Hippocampal formation (tissue), 2 donors: ENCODE data around the gene ABAT.
"Not testable (repeated sequence)": the region's sequence is repeated elsewhere in the genome, so short reads cannot be mapped to it uniquely, and the experiment has no call there.

Experiments used
- DNase-seq, 2 donors: peaks; one replicate each; lab custom pipeline; 2025; lab: John Stamatoyannopoulos, UW

Gene ABAT

DNA sequence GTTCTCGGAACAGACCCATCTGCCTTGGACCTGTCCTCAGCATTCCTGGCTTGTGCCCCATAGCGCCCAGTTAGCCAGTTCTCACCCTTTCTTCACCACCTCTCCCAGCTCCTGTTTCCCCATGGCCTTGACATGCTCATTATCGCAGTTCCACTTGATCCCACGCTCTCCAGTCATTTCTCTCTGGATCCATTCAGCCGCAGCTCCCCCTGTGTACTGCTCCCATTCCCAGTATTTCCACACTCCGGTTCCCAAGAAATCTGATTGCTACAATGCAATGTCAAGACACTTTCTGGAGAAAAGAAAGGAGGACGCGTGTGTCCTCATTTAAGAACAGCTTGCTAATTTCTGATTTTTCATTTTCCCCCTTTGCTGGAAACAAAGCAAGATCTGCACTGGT lies 67.7 kb downstream of the ABAT start:
- DNase-seq, result no peak

DNA sequence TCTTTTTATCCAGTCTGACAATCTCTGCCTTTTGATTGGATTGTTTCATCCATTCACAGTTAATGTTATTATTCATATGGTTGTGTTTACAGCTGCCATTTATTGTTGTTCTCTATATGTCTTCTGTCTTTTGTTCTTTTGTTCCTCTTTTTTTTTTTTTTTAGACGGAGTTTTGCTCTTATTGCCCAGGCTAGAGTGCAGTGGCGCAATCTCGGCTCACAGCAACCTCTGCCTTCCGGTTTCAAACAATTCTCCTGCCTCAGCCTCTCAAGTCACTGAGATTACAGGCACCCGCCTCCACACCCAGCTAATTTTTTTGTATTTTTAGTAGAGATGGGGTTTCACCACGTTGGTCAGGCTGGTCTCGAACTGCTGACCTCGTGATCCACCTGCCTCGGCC lies 74.5 kb downstream of the ABAT start:
- DNase-seq, result not testable (repeated sequence)

DNA sequence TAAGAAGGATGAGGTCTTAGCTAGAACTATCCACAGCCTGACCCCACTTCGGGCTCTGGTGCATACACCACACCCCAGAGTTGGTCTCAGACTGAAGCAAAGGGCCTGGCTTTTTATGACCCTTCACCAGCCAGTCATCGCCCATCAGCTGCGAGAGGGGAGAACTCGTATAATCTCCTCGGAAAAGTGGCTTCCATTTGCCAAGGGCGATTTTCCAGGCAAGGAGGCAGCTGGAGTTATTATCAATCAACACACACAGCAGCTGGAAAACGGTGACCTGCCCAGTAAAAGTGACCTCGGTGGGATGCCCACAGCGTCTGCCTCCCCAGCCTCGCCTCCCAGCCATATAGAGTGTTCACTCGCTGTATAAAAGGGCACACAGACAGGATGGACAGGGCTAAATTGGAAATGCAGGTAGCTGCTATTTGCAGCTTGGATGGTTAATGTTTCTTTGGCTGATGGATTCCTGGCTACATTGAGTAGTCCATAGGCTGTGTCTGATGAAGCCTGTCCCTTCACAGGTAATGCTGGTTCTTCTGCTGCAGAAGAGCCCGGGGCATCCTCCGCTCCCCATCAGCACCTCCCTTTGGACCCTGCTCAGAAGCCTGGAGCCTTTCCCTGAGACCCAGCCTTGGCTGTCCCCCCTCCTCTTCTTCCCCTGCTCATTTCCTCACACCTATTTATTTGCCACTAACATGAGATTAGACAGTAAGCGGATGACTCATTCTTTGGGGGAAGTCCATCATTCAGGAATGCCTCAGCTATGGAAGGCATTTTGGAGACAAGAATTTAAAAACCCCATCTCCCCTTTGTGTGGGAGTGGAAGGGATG lies 77.3 kb downstream of the ABAT start:
- DNase-seq, result no peak

- DNase-seq, result no peak
Measured at GRCh38 chr16:8752706-8753105, 78.3 kb downstream of the ABAT start.

- DNase-seq, result no peak
Measured at GRCh38 chr16:8753416-8754054, 79.1 kb downstream of the ABAT start.

DNA sequence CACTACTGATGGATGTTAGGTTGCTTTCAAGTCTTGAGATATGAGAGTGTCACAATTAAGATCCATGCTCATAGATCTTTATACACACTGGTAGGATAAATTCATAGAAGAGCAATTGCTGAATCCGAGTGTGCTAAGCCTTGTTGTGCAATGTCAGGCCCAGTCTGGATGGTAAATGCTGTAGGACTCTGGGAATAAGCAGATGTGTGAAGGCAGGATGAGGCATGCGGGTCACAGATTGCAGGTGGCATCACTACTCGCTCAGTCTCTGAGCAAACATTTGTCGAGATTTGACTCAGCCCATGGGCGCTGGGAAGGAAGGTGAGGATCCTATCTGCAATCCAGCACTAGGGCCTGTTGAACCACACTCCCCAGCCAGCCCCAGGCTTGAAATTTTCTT lies 82.3 kb downstream of the ABAT start:
- DNase-seq, result no peak

DNA sequence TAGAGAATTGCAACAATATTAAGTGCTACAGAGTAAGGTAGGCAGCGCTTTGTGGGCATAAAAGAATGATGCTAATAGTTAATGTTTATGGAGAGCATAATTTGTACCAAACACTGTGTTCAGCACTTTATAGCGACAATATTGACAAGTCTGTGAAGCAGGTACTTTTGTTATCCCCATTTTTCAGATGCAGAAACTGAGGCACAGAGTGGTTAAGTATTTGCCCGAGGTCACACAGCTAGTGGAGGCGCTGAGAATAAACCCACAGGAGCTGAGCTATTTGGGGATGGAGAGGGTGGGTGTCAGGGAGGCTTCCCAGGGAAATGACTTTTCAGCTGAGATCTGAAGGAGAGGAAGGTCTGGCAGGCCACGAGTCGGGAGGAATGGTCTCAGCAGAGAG lies 83.6 kb downstream of the ABAT start:
- no peak for DNase-seq

DNA sequence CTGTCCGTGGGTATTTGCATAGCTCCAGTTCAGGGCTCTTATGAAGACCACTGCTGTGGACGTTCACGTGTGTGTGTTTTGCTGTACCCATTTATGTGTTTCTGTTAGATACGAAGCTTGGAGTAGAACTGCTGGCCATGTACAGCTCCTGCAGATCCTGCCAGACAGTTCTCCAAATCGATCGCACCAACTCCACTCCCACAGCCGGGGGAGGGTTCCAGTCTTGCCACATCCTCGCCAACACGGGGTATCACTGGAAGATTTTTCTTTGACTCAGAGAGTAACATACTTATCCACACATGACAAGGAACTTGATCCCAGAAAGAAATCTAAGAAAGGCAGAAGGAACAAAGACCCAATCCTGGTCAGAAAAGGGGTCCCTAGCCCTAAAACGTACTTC lies 85.6 kb downstream of the ABAT start:
- no peak for DNase-seq

- no peak for DNase-seq
Measured at GRCh38 chr16:8761078-8761477, 86.7 kb downstream of the ABAT start.

DNA sequence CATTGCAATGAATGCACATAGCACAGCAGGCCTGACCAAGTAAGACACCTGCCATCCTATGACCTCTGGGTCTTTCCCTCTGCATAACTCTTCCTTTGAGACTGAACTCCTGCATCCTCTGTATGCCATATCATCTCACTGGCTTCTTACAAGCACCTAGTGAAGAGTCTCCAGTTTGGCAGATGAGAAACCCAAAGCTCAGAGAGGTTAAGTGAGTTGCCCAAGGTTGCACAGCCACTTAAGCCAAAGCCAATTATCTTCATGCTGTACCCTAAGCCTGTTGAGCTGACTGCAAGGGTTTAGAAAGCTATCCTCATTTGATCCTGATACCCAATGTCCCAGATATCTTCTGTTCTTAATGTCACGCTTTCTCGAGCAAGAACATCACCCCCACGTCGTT lies 87.8 kb downstream of the ABAT start:
- DNase-seq, result no peak

- DNase-seq, result no peak
Measured at GRCh38 chr16:8763083-8763482, 88.7 kb downstream of the ABAT start.

- no peak for DNase-seq
Measured at GRCh38 chr16:8763899-8764298, 89.5 kb downstream of the ABAT start.

DNA sequence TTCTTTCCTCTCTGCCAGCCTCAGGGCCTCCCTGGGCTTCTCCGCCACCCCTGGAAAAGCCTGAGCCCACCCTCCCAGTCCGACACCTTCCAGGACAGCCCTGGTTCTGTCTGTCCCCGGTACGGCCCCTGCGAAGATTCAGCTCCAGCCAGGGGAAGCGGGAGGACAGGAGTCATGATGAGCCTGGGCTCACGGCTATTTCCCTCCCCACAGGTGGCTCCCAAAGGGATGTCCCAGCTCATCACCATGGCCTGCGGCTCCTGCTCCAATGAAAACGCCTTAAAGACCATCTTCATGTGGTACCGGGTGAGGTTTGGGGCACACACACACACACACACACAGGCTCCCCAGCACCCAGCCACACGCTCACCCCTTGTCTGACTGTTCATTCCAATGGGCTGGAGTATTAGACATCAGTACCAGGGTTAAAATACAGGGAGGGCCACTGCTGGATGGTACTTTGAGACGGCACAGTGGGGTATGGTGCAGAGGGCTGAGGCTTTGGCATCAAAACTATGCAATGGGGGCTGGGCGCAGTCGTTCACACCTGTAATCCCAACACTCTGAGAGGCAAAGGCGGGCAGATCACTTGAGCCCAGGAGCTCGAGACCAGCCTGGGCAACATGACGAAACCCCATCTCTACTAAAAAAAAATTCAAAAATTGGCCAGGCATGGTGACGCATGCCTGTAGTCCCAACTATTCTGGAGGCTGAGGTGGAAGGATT lies 90.3 kb downstream of the ABAT start:
- no peak for DNase-seq

DNA sequence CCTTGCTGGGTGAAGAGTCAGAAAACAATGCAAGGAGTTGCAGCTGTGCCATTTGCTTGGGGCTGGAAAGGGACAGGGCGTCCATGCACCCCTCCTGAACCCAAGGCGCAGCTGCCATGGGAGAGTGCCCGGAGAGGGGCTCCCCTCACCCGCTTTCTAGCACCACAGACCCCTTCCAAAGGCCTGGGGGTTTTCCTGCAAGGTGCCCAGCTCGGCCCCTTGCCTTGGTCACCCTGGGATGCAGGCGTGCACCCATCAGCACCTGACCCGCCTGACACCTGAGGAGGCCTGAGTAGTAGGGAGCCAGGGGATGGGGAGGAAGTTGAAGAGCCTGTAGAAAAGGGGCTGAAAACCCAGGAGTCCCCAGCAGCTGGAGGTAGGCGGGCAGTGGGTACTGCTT lies 92.8 kb downstream of the ABAT start:
- no peak for DNase-seq

- DNase-seq, result no peak
Measured at GRCh38 chr16:8768283-8768682, 93.9 kb downstream of the ABAT start.

DNA sequence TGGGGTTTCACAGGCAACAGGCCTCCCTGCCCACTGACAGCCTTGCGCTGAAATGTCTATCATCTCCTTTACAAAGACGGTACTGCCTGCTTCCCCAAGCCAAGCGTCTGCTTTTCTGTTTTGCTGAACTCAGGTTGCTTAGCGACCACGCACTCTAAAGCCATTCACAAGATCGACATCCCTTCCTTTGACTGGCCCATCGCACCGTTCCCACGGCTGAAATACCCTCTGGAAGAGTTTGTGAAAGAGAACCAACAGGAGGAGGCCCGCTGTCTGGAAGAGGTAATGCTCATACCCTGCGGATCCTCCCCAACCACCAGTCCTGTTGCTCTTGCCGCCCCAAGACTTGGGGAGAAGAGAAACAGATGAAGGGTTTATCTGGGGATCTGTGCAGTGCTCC lies 94.3 kb downstream of the ABAT start:
- DNase-seq, result no peak

DNA sequence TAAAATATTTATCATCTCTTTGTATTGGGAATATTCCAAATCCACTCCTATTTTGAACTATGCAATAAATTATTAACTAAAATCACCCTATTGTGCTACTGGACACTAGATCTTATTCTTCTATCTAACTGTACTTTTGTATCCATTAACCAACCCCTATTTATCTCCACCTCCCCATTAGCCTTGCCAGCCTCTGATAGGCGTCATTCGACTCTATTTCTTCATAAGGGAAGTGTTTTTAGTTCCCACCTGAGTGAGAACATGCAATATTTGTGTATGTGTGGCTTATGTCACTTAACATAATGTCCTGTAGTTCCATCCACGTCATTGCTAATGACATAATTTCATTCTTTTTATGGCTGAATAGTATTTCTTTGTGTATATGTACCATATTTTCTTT lies 99.1 kb downstream of the ABAT start:
- DNase-seq, result no peak

DNA sequence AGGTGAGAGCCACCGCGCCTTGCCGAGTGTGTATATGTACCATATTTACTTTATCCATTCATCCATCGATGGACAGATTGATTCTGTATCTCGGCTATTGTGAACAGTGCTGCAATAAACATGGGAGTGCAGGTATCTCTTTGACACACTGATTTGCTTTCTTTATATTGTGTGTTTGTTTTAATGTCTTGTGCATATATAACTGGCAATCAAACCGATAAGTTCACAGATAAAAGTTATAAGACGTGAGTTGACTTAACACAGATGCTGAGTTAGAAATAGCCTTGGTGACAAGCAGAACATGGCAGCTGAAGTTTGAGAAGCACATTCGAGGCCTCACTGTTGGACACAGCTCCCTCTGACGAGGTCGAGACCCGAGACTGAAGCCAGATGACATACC lies 99.8 kb downstream of the ABAT start:
- no peak for DNase-seq

DNA sequence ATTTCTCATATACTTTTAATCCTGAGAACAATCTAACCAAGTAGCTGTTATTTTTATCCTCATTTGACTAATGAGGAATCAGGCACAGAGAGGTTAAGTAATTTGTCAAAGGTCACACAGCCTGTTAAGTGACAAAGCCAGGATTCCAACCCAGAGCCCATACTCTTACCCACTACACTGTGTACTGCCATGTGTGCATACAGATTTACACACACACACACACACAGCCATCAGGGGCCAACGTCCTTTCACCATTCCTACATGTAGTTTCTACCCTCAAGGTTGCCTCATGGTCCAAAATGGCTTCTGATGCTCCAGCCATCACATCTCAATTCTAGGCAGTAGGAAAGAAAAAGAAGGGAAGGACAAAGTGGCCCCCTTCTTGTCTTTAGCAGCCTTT lies 100.9 kb downstream of the ABAT start:
- DNase-seq, result no peak

- DNase-seq, result no peak
Measured at GRCh38 chr16:8776129-8776584, 101.7 kb downstream of the ABAT start.

GRCh38 chr16:8777217-8777616 lies 102.8 kb downstream of the ABAT start:
- DNase-seq, result no peak

GRCh38 chr16:8781797-8782196 lies 107.4 kb downstream of the ABAT start:
- no peak for DNase-seq

DNA sequence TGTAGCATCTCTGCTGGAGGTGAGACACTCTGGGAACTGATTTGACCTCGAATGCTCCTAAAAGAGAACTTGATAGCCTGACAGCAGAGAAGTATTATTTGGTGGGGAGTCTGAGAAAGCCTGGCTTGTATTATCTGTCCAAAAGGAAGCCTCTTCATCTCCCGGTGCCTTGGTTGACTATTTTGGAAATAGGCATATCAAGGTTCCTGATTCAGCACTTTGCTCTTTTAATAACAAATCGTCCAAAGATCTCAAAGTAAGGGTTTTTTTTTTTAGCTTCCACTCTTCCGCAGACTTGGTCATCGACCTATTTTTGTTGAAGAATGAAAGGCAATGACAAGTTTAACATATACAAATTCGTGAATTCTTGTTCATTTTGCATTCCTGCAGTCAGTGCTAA lies 108.3 kb downstream of the ABAT start:
- DNase-seq, result no peak
